ENCODE results near the gene MCUB.

GRCh38 chr4:109562457-109563239, 2.6 kb downstream of the MCUB start:
- no peak for TF ChIP-seq POLR2A (IDR thresholded peaks at IDR 0.05)
- TF ChIP-seq CTCF (IDR thresholded peaks at IDR 0.05), result no peak
